HG03066 (cell line): ENCODE results near the gene KLHL42.

Experiments
- ATAC-seq: cut with Tn5 transposase; IDR thresholded peaks from one replicate; pipeline ENCODE4 v1.9.1; 2021; ENCODE audit warnings: low read depth; ENCODE audit not compliant: unreplicated experiment

KLHL42 gene

DNA sequence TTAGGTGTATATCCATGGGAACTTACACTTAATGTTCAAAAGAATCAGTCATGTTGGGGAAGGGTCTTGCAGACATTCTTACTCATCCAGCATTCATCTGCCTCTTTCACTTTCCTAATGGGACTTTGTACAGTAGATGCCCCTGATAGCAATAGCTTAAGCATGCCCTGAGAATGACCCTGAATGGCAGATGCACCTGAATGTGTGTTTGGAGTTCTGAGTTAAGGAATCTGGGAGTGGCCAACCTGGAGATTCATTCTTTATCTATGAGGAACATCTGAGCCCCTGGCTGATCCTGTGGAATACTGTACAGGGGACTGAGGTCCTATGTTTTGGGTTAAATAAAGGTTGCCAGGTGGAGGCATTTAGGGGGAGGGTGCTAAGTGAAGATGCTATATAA lies 71.3 kb downstream of the KLHL42 start:
- no peak for ATAC-seq

DNA sequence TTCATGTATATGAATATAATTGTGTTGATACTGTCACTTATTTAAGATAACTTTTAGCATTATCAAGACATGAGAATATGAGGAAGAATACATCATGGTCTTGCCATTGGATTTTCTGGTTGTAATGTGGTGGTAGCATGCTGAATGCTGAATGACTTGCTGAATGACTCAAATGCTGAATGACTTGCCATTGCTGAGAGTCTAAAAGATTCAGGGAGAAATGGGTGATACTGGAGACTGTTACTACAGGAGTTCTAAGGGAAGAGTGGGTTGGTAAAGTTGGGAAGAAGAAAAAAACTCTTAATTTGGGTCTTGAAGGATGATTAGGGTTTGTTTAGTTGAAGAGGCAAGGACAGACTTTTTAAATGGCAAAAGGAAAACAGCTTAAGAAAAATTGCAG lies 72.1 kb downstream of the KLHL42 start:
- ATAC-seq, result no peak
